GM21576 (cell line): ENCODE data around the gene SH3BP4.
"Not testable (repeated sequence)": the region's sequence is repeated elsewhere in the genome, so short reads cannot be mapped to it uniquely, and the experiment has no call there.

ENCODE experiments used
- ATAC-seq: cut with Tn5 transposase; IDR thresholded peaks from one replicate; pipeline ENCODE4 v1.9.1; 2021; ENCODE audit warnings: mild to moderate bottlenecking, moderate library complexity; ENCODE audit not compliant: unreplicated experiment

SH3BP4 gene

DNA sequence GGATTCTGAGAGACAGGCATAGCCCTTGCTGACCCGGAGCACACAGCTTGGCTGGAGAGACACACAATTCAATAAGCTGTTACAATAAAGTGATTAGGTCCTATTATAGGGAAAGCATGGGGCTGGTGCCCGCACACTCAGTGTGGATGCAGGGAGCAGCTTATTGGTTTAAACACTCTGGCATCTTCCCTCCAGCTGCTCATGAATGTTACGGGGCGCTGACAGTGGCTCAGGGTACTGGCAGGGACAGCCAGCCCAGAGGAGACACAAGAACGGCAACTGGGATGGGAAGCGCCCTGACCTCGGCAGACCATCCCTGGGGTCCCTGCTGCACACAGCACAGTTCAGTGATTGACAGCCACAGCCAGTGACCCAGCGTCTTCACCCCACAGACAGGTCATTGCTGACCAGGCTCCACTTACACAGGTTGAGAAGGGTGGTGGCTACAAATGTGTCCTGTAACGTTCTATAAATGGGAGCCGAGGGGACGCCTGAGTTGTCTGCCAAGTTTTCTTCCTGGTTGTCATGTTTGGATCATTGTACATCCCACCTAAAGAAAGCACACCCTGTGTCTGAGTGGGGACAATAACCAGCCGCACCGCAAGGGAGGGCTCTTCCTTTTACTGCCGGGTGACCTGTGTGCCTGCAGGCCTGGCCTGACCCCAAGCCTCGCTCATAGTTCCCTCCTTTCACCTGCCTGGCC is 60.3 kb downstream of the SH3BP4 start:
- ATAC-seq, result no peak

DNA sequence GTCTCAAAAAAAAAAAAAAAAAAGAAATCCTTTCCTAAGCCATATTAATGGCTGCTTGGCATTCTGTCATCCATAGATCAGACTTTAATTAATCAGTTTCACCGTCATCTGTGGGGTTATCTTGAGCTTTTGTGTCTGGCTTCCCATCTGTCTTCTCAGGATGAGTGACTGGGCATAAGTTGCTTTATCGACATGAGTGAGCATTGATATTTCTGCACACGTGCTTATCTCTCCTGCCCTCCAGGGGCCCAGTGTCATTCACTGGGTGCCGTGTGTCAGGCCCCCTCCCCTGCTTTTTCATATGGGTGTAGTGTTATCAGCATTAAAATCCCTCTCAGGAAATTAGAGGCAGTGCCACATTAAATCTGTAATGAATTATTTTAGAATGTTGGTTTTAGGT is 65.6 kb downstream of the SH3BP4 start:
- no peak for ATAC-seq

DNA sequence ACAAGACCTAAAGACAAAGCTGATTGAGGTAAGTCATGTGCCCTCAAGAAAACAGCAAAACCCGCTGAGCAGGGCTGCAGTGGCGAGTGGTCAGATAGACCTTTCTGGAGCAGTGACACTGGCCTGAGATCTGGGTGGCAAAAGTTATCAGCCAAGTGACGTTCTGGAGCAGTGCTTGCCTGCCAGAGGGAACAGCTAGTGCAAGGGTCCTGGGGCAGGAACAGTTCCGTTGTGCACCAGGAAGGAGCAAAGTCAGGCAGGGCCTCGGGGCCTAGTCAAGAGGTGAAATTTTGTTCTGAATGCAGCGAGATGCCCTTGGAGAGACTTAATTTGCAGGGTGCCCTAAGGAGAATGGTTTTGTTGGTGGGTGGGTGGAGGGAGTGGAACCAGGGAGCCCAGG is 67.0 kb downstream of the SH3BP4 start:
- no peak for ATAC-seq

DNA sequence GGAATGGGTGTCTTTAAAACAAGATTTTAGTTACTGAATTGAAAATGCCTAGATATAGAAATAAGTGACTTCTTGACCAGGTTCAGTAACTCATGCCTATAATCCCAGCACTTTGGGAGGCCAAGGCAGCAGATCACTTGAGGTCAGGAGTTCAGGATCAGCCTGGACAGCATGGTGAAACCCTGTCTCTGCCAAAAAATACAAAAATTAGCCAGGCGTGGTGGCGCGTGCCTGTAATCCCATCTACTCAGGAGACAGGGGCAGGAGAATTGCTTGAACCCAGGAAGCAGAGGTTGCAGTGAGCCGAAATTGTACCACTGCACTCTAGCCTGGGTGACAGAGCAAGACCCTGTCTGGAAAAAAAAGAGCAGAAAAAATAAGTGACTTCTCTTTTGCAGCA is 68.3 kb downstream of the SH3BP4 start:
- not testable (repeated sequence) for ATAC-seq

DNA sequence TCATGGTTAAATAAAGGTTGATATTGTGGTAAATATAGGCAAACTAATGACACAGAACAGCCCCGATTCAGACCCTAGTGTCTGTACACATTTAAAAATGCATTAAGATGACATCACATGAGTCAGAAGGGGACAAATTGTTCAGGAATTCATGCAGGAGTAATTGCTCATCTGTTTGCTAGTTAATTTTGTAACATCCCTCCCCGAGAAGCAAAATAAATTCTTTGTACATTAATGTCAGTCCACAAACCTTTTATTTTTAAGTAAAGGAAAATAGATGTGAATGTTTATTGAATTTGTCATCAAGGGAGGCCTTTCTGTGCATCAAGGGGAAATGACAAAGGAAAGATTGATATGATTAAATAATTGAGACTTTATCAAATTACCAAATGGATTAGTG is 69.9 kb downstream of the SH3BP4 start:
- no peak for ATAC-seq

DNA sequence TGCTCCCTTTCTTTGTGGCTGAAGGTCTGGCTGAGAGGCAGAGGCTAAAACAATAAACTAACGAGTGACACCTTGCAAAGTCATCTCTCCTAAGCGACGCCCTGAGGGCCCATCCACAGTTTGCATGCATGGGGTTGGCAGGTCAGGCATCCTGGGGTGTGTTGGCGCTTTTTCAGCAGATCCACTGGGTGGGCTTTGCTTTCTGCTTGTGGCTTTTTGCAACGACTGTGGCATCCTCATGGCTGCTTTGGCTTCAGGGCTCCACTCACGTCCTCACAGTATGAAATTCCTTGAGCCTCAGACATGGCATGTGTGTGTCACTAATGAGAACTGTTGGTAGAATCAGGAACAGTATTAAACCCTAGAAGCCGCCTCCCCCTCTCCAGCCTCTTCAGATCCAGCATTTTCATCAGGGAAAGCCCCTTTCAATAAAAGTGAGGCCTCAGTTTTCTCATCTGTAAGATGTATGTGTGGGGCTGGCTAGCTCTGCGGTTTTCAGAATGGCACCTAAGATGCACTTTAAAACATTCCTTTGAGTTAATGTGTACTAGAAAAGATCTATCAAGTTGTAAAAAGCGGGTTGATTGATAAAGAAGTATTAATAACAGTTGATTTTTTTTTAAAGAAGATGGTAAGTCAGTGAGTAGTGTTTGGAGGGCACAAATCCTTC is 72.5 kb downstream of the SH3BP4 start:
- no peak for ATAC-seq

DNA sequence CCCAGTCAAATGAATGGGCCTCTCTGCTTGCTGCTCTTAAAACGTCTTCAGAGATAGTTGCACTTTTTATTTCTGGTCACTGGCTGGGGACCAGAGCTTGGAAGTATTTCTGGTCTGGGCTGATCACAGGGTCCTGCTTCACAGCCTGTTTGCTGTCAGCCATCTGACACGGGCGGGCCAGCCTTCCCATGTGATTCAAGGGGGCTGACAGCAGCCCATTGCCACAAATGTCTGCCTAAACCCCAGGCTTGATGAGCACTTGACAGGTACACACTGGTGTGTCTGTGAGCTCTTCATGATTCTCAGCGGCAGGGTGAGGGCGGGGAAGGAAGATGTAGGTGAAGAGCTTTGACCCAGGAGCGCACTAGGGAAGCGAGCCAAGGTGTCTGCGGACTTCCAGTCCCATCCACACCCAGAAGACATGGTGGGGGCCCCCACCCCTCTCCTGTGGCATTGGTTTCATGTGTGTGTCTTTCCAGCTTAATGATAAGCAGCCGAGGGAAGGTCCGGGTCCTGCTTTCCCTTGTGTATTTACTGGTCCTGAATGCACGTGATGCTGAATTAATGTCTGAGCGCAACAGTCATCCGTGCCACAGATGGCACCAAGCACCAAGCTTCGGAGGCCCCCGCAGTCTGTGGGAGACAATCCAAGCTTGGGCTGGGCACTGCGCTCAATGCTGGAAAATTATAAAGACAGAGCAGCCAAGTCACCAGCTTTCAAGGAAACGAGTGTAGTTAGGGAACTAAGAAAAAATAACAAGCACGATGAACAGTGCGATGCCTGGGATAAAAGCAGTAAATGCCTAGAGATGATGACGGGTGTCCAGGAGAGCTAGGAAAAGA is 73.3 kb downstream of the SH3BP4 start:
- ATAC-seq, result no peak

DNA sequence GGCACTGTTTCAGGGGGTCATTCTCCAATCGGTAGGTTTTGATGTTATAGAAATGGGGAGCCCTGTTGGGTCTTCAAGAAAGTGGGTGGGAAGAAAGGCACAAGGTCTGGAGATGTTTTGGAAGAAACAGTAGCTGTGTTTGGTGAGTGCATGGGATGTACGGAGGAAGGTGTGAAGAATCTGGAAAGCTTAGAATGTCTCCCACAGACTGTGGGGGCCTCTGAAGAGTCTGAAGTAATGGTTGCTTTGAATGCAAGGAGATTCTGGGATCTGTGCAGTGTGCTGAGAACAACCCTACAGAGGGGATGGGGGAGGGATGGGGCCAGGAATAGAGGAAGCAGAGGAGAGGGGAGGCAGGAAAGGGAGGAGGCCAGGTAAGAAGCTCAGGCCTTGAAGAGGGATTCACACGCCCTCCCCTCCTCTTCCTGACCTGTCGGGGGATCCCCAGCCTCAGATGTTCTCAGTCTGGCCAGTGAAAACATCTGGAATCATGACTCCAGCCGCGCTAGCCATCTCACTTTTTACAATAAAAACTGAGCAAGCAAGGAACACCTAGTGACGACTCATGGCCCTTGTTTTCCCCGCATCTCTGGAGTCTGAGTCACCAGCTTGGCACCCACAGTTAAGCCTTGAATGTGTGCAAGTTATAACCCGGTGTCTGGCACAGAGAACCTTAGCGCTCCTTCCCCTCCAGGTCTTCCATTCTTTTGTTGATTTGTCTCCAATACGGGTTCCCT is 74.2 kb downstream of the SH3BP4 start:
- ATAC-seq, result no peak

DNA sequence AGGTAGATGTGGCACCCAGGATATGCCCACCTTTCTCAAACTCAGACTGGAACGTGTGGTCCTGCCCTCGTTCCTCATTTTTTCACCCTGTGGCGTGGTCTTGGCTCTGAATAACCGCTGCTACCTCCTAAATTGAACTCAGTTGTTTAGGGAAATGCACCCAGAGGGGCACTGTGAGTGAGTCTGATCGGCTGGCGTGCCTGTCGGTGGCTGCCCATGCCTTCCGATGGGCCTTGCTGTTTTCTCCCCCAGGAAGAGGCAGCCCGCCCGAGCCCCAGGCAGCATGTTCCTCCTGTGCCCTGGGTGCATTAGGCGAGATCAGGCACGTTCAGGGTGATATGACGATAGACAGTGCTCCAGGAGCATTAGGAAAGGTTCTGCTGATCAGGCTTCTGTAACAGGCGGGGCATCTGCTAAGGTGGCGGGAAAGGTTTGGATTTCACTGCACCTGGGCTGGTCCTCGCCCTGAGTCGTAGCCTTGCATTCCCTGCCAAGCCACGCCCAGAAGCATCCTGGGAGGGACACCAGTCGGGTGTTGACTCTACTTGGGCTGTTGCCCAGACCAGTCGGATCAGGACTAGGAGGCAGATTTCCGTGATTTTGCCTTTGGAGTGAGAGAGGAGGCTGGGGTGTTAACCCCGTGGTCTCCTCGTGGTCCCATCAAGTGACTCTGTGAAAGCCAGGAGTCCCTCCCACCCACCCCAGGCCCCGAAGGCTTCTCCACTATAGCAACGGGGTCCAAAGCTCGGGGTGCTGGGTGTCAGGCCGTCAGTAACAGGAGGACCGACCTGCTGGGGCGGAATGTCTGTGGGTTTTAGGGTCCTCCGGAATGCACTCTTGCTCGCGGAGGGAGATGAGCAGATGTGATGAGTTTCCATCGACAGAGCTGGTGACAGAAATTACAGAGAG is 75.1 kb downstream of the SH3BP4 start:
- no peak for ATAC-seq

DNA sequence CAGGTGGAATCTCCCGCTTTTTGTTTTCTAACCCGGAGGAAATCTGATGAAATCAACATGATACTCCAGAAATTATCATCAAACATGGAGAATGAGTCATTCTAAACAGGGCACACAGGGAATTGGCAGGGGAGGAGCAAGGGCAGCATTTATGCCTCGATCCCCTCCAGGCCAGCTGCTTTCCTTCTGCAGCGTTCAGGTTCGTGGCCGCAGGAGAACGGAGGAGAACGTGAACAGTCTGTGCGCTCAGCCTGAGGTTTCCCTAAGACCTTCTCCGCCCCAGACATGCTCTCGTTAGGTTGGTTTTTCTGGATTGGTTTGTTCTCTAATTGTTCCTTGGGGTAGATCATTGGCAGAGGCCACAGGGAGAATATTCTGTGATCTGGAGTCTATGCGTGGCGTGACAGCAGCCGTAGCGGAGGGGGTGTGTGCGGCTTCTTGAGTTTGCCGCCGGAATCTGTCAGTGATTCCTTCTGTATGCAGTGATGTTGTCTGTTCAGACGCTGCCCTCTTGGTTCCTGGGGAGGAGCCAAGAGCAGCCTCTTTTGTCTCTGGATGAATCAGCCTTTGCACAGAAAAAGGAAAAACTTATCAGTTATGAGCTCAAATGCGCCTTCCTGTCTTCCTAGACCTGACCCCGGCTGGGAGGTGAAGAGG is 75.9 kb downstream of the SH3BP4 start:
- no peak for ATAC-seq

DNA sequence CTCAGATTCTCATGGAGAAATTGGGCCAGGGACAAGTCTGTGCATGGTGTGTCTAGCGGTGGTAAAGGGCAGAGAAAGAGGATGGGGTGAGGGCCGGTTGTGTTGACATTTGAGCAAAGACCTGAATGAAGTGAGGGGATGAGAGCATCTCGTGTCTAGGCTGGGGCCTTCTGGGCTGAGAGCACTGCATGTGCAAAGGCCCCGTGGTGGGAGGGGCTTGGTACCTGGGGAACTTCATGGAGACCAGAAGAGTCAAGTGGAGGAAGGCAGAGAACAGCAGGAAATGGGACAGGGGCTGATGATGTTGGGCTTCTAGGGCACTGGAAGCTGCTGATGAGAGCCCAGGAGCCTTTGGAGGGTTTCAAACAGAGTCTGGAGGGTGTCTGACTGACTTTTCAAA is 76.8 kb downstream of the SH3BP4 start:
- no peak for ATAC-seq

DNA sequence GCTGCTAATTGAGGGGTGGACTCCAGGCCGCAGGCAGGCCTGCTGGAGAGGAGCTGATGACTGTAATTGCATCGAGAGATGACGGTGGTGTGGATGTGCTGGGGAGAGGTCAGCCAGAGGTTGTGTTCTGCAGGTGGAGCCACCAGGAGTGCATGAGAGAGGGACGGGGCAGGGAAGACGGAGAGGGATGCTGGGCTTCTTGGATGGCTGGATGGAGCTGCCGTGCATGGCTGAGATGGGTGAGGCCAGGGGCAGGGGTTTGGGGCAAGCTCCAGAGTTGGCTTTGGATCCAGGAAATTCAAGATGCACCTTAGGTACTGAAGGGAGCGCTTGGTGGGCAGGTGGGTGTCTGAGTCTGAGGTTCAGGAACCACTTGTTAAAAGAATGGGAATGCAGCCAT is 77.2 kb downstream of the SH3BP4 start:
- ATAC-seq, result no peak

DNA sequence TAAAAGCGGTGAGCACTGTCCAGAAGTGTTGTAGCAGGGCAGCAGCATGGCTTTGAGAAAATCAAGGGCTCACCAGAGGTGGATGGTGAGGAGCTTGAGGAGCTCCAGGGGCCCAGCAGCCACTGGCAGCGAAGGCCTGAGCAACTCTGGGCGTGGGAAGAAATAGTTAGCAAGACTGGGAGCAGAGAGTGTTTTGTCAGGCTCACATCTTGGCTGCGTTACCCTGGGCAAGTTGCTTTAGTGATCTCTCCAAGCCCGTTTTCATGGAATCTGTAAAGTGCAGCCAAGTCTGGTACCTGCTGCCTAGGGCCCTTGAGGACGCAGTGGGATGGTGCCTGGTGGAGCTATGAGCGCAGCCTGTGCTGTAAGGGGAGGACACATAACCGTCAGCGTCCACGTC is 78.3 kb downstream of the SH3BP4 start:
- no peak for ATAC-seq

DNA sequence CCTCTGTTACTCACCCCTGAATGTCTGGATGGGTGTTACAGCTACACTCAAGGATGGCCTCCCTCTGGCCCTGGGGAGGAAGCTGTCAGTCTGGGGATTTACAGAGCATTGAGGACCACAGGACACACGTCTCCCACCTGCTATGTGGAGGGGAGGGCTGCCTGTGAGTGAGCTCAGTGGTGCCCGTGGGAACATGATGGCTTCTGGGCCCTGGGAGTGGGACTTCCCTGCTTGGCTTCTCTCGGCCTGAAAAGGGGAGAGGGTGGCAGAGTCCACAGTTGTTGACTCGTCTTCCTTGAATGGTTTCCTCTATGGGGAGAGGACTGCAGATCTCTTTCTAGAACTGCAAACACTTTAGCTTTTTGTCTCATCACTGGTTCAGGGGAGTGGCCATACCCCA is 79.1 kb downstream of the SH3BP4 start:
- ATAC-seq, result no peak

DNA sequence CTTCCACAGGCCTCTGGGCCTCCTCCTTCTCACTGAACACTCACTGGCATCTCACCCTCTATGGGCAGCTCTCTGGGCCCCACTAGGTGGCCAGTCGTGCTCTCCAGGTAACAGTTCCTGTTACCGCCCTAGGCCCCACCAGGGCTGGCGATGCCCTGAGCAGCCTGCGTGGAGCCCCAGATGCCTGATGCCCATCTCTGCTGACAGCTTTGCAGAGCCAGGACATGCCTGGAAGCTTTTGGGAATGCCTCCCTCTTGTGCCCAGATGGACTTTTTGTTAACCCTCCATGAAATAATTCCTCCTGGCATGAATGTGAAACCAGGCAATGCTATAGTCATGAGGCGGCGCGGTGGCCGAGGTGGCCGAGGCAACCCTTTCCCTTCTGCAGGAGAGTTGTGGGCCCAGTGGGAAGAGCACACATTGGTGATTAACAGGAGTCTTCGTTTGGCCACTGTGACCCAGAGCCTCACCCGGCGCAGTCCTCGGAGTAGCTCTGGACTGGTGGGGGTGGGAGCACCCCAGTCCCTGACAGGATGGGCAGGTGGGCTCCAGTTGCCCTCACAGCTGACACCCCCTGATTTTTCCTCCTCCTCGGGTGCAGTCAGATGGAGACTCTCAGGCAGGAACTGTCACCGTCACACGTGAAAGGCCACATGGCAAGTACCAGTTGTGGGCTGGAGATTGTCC is 80.0 kb downstream of the SH3BP4 start:
- no peak for ATAC-seq

DNA sequence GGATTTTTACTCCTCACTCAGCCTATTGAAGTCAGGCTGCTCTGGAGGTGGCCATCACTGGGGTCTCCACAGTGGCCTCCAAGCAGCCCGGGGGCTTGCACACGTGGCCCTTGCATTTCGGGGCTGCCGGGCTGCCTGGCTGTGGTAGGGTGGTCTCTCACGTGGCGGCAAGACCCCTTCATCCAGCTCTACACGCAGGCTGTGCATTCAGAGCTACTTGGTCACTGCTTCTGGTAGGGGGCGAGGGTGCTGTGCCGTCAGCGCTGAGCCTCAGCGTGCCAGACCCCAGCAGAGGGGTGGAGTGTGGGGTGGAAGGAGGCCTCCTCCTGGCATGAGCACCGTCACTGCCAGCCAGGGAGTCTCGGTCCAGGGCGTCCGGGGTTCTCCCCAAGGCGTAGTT is 80.6 kb downstream of the SH3BP4 start:
- ATAC-seq, result no peak

DNA sequence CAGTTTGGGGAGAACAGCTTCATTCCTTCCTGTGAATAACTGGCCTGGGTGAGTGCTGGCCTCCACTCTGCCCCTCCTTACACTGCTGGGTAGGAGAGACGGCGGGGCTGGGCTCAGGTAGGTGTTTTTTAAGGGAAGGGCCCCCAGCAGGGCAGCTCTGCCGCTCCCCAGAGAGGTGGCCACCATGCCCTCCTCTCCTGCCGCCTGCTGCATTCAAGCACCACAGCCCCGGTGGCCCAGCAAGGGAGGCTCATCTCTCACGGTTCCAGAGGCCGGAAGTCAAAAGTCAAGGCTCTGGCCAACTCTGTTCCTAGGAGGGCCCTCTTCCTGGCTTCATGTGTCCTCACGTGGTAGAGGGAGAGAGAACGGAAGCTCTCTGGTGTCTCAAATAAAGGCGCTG is 81.1 kb downstream of the SH3BP4 start:
- no peak for ATAC-seq

DNA sequence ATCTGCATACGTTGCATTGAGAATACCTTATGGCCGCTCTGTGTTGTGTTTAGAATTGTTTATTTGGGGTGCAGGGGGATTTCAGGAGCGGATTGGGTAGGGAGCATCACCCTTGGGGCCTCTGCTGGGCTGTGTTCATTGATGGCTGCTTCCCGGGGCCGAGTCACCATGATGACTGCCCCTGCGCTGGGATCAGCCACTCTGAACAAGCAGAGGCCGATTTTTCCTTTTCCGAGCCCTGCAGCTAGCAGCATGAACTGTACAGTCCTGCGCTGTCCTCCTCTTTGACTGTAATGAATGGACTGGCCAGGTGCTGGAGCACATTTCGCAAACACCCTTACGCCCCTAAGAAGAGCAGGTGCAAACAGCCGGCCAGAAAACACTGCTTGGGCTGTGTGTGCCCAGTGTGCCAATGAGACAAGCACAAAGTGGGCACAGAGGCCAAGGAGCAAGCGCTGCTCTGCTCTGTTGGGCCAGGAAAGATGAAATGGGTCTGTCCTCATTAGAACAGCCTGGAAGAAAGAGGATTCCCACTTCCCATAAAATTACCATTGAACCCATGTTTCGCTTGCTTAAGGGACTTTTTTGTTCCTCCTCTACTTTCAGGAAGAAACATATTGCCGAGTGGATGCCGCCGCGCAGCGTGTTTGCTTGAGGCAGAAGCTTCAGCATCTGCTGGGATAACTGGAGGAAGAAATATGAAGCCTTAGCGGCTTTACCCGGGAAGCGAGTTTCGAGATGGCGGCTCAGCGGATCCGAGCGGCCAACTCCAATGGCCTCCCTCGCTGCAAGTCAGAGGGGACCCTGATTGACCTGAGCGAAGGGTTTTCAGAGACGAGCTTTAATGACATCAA is 82.7 kb downstream of the SH3BP4 start:
- ATAC-seq, result no peak
